Transverse colon (tissue), 4 donors: ENCODE data around the gene HNRNPUL2. TPM values are rescaled to one million over a fixed set of nuclear protein-coding genes. Genes with fewer than 3 reads are reported as not detected.
A peak's percentile ranks its signal among the peaks of the same experiment; 100 is the strongest.

Experiments
- DNase-seq: peaks from one replicate; pipeline ENCODE4 v3.0.0-alpha.2; 2019
- H3K27ac ChIP-seq, 4 donors: fragments of 200-600 bp; sonication (generic); 2 replicates each; pipeline ENCODE4 v1.5.1; 2016 to 2018; ENCODE audit warnings: inconsistent platforms in 4 of 4
- H3K27me3 ChIP-seq: fragments of 200-600 bp; sonication (generic); 2 replicates; pipeline ENCODE4 v1.5.1; 2017; ENCODE audit warnings: inconsistent platforms
- H3K36me3 ChIP-seq, 4 donors: fragments of 200-600 bp; sonication (generic); 2 replicates each; pipeline ENCODE4 v1.5.1; 2017 to 2019; ENCODE audit warnings: inconsistent platforms in 4 of 4
- H3K4me1 ChIP-seq, 4 donors: fragments of 200-600 bp; sonication (generic); 2 replicates each; pipeline ENCODE4 v1.5.1; 2017 to 2020; ENCODE audit warnings: inconsistent platforms in 4 of 4
- H3K4me3 ChIP-seq, 4 donors: fragments of 200-600 bp; sonication (generic); 1 replicate in 1 of 4; 2 replicates in 3 of 4; pipeline versions ENCODE4 v1.5.1 to v1.6.1; 2017 to 2019; ENCODE audit warnings: inconsistent platforms in 4 of 4
- H3K9me3 ChIP-seq, 2 donors: fragments of 200-600 bp; sonication (generic); 2 replicates each; pipeline ENCODE4 v1.5.1; 2017 to 2019; ENCODE audit warnings: inconsistent platforms in 2 of 2
- CTCF ChIP-seq, 5 experiments: fragments of 200-600 bp in 3 of 5; fragments of 450-650 bp in 2 of 5; sonication (generic) in 3 of 5; IDR thresholded peaks; 1 replicate in 2 of 5; 2 replicates in 3 of 5; pipeline ENCODE4 v1.5.1; 2016 to 2017; ENCODE audit warnings: antibody characterized with exemption in 5 of 5, inconsistent platforms in 3 of 5, mild to moderate bottlenecking in 2 of 5, moderate library complexity in 1 of 5
- EP300 ChIP-seq: sonication (generic); formaldehyde crosslinking; IDR thresholded peaks from one replicate; pipeline ENCODE4 v1.6.1; 2017; ENCODE audit warnings: antibody characterized with exemption, low read depth
- POLR2A ChIP-seq: fragments of 450-650 bp; IDR thresholded peaks from one replicate; pipeline ENCODE4 v1.6.1; 2016; ENCODE audit warnings: antibody characterized with exemption, mild to moderate bottlenecking, moderate library complexity
- POLR2AphosphoS5 ChIP-seq, 3 donors: sonication (generic); formaldehyde crosslinking; IDR thresholded peaks; one replicate each; pipeline ENCODE4 v1.6.1; 2016; ENCODE audit warnings: antibody characterized with exemption in 3 of 3
- WGBS, 2 donors: methylation state at CpG; one replicate each; pipeline ENCODE4 v1.1.5; 2018; ENCODE audit warnings: low coverage in 1 of 2; 5-methylcytosine and 5-hydroxymethylcytosine counted together
- in situ Hi-C, 4 donors: fragments of 200-750 bp; cut with MboI; loops; one replicate each; pipeline versions ENCODE4 v1.15.0 to v1.15.1; 2017; ENCODE audit warnings: low sequenced_read_pairs in 3 of 4, low pct_ligation_motif_present in 1 of 4, low pct_unique_long_range_greater_than_20kb in 1 of 4
- intact Hi-C: fragments of 100-400 bp; cut with DNase I; formaldehyde crosslinking; loops from one replicate; pipeline ENCODE4 v1.15.1; 2023; ENCODE audit warnings: low total_unique reads
- total RNA-seq, 4 donors: library from RNA; depleted of rRNA; stranded (reverse); fragments of >200 nt; gene quantifications; one replicate each; pipeline ENCODE4 v1.1.0, GENCODE V29; 2016

The HNRNPUL2 gene
- total RNA-seq, 4 donors from 2014 or later = 21.8 to 116 (median 59.6) TPM

- DNase-seq = peak; percentile 92
- H3K4me1 ChIP-seq = peaks cover 14 to 28% (median 16%) of the 10 kb centered on the region in 4 donors
- no peaks in the 10 kb centered on the region for H3K9me3 ChIP-seq
- H3K27me3 ChIP-seq = no peaks in the 10 kb centered on the region
- intact Hi-C loops = no loop called here
- in situ Hi-C loops = loop anchor here in 2 of 4 donors (25.0 kb wide), 2 partner anchors 267 to 292 kb away; partner anchors contain the start of gene SCGB1A1 (in 1 of the 2)
- peaks cover 0 to 15% (median 3%) of the 10 kb centered on the region in 4 donors for H3K36me3 ChIP-seq
- H3K4me3 ChIP-seq = peak within 1 kb of the TSS; percentile 81 to 88 (median 86)
- peak within 1 kb of the TSS; percentile 89 to 95 (median 94) for H3K27ac ChIP-seq
- TF ChIP-seq POLR2A (peak; percentile 81), CTCF (IDR thresholded peaks at IDR 0.05) (no peak), EP300 (no peak), POLR2AphosphoS5 (IDR thresholded peaks at IDR 0.05) (peak; percentile 83 to 86 (median 85))
- WGBS, 2 donors = 9 to 43% methylated on average over 6 to 48 of the region's 55 CpGs
Observed at GRCh38 chr11:62678770-62679696, 48.2 kb downstream of the HNRNPUL2 start, which contains the start of gene UBXN1. Gene UBXN1 (minus strand): TSS chr11:62679073. CDS start chr11:62678923, 150 bp downstream.

- Histone ChIP-seq H3K9me3 (no peaks in the 10 kb centered on the region), H3K4me3 (peak overlapping the region; percentile 81 to 88 (median 86)), H3K36me3 (peaks cover 0 to 15% (median 3%) of the 10 kb centered on the region in 4 donors), H3K27ac (peak overlapping the region; percentile 89 to 95 (median 94)), H3K4me1 (peaks cover 14 to 35% (median 16%) of the 10 kb centered on the region in 4 donors), H3K27me3 (no peaks in the 10 kb centered on the region)
- TF ChIP-seq CTCF (IDR thresholded peaks at IDR 0.05) (no peak), POLR2A (no peak), POLR2AphosphoS5 (IDR thresholded peaks at IDR 0.05) (no peak), EP300 (no peak)
- WGBS, 2 donors = 4% methylated on average over 14 of the region's 16 CpGs; no CpG with 5 or more reads in 1 of the 2 donors
- intact Hi-C loops (no loop called here), in situ Hi-C loops (loop anchor here in 2 of 4 donors (25.0 kb wide), 2 partner anchors 266 to 291 kb away; partner anchors contain the start of gene SCGB1A1 (in 1 of the 2))
- no peak for DNase-seq
Observed at GRCh38 chr11:62678433-62678769, 48.9 kb downstream of the HNRNPUL2 start.

- peaks cover 0 to 15% (median 3%) of the 10 kb centered on the region in 4 donors for H3K36me3 ChIP-seq
- intact Hi-C loops = no loop called here
- peak overlapping the region in 1 of 4 donors; percentile 85 for H3K4me3 ChIP-seq
- no peak for TF ChIP-seq POLR2AphosphoS5 (IDR thresholded peaks at IDR 0.05)
- TF ChIP-seq EP300 = no peak
- TF ChIP-seq CTCF (IDR thresholded peaks at IDR 0.05) = no peak
- TF ChIP-seq POLR2A = no peak
- peaks cover 21 to 38% (median 23%) of the 10 kb centered on the region in 4 donors for H3K4me1 ChIP-seq
- peak overlapping the region in 2 of 4 donors; percentile 93 to 95 for H3K27ac ChIP-seq
- no peak for DNase-seq
- no peaks in the 10 kb centered on the region for H3K9me3 ChIP-seq
- in situ Hi-C loops = loop anchor here in 2 of 4 donors (25.0 kb wide), 2 partner anchors 265 to 290 kb away; partner anchors contain the start of gene SCGB1A1 (in 1 of the 2)
- no peaks in the 10 kb centered on the region for H3K27me3 ChIP-seq
- WGBS, 2 donors = 80 to 87% methylated on average over 5 to 15 of the region's 15 CpGs
Observed at GRCh38 chr11:62677714-62678113, 49.5 kb downstream of the HNRNPUL2 start.

GRCh38 chr11:62677156-62677555 lies 50.1 kb downstream of the HNRNPUL2 start:
- no peak for DNase-seq
- intact Hi-C loops = no loop called here
- no peaks in the 10 kb centered on the region for H3K27me3 ChIP-seq
- 82 to 88% methylated on average over 6 of the region's 6 CpGs for WGBS, 2 donors
- no peak overlapping the region for H3K27ac ChIP-seq
- peaks cover 24 to 41% (median 26%) of the 10 kb centered on the region in 4 donors for H3K4me1 ChIP-seq
- in situ Hi-C loops = loop anchor here in 2 of 4 donors (25.0 kb wide), 2 partner anchors 265 to 290 kb away; partner anchors contain the start of gene SCGB1A1 (in 1 of the 2)
- no peak overlapping the region for H3K4me3 ChIP-seq
- H3K9me3 ChIP-seq = no peaks in the 10 kb centered on the region
- H3K36me3 ChIP-seq = peaks cover 0 to 15% (median 3%) of the 10 kb centered on the region in 4 donors
- no peak for TF ChIP-seq POLR2AphosphoS5 (IDR thresholded peaks at IDR 0.05)
- no peak for TF ChIP-seq CTCF (IDR thresholded peaks at IDR 0.05)
- TF ChIP-seq POLR2A = no peak
- no peak for TF ChIP-seq EP300
